ENCODE data around the gene NFKBIL1.

Gene NFKBIL1

GRCh38 chr6:31575952-31576685, 28.7 kb downstream of the NFKBIL1 start:
- Mint-ChIP-seq H3K27ac (peak overlapping the region; percentile 92 to 98), H3K4me3 (peak overlapping the region; percentile 82 to 99), H3K36me3 (ENCODE audit: insufficient read depth) (peaks cover 73% of the 10 kb centered on the region), H3K4me1 (ENCODE audit: low read depth in 2 of 2) (peaks cover 75 to 91% of the 10 kb centered on the region in 2 donors), H3K9me3 (no peaks in the 10 kb centered on the region), H3K27me3 (no peaks in the 10 kb centered on the region)
- ATAC-seq (replicated peaks): no peak
- no peak for DNase-seq

DNA sequence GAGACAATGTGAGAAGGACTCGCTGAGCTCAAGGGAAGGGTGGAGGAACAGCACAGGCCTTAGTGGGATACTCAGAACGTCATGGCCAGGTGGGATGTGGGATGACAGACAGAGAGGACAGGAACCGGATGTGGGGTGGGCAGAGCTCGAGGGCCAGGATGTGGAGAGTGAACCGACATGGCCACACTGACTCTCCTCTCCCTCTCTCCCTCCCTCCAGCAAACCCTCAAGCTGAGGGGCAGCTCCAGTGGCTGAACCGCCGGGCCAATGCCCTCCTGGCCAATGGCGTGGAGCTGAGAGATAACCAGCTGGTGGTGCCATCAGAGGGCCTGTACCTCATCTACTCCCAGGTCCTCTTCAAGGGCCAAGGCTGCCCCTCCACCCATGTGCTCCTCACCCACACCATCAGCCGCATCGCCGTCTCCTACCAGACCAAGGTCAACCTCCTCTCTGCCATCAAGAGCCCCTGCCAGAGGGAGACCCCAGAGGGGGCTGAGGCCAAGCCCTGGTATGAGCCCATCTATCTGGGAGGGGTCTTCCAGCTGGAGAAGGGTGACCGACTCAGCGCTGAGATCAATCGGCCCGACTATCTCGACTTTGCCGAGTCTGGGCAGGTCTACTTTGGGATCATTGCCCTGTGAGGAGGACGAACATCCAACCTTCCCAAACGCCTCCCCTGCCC, 29.6 kb downstream of the NFKBIL1 start:
- Mint-ChIP-seq H3K4me3 (peak overlapping the region; percentile 82 to 99), H3K4me1 (ENCODE audit: low read depth in 2 of 2) (peaks cover 78 to 91% of the 10 kb centered on the region in 2 donors), H3K27ac (peak overlapping the region; percentile 92 to 98), H3K36me3 (ENCODE audit: insufficient read depth) (peaks cover 77% of the 10 kb centered on the region), H3K27me3 (no peaks in the 10 kb centered on the region), H3K9me3 (no peaks in the 10 kb centered on the region)
- ATAC-seq (replicated peaks) (peak; percentile 15), DNase-seq (peak in 2 of 3 experiments; percentile 35 to 44)

GRCh38 chr6:31577579-31577966, 30.2 kb downstream of the NFKBIL1 start:
- H3K36me3 Mint-ChIP-seq (ENCODE audit: insufficient read depth): peaks cover 72% of the 10 kb centered on the region
- no peaks in the 10 kb centered on the region for H3K27me3 Mint-ChIP-seq
- no peak for DNase-seq
- H3K4me1 Mint-ChIP-seq (ENCODE audit: low read depth in 2 of 2): peaks cover 80 to 92% of the 10 kb centered on the region in 2 donors
- peak overlapping the region; percentile 92 to 98 for H3K27ac Mint-ChIP-seq
- H3K4me3 Mint-ChIP-seq: peak overlapping the region; percentile 82 to 99
- no peaks in the 10 kb centered on the region for H3K9me3 Mint-ChIP-seq
- ATAC-seq (replicated peaks): no peak

GRCh38 chr6:31578184-31579118, 31.0 kb downstream of the NFKBIL1 start:
- Mint-ChIP-seq H3K36me3 (ENCODE audit: insufficient read depth) (peaks cover 67% of the 10 kb centered on the region), H3K9me3 (no peaks in the 10 kb centered on the region), H3K4me3 (peak overlapping the region; percentile 82 to 99), H3K4me1 (ENCODE audit: low read depth in 2 of 2) (peaks cover 79 to 90% of the 10 kb centered on the region in 2 donors), H3K27ac (peak overlapping the region; percentile 98 to 99), H3K27me3 (no peaks in the 10 kb centered on the region)
- no peak for DNase-seq
- no peak for ATAC-seq (replicated peaks)

DNA sequence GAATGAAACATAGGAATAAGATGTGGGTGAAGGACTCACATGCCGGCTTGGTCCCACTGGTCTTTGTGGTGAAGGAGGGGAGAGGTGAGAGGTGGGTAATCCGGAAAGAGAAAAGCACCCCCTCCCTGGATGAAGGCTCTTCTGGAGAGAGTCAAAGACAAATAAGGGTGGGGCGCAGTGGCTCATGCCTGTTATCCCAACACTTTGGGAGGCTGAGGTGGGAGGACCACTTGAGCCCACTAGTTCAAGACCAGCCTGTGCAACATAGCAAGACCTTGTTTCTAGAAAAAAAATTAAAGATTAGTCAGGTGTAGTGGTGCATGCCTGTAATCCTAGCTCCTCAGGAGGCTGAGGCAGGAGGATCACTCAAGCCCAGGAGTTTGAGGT, 31.7 kb downstream of the NFKBIL1 start:
- ATAC-seq (replicated peaks) (no peak), DNase-seq (no peak)
- Mint-ChIP-seq H3K4me1 (ENCODE audit: low read depth in 2 of 2) (peaks cover 72 to 83% of the 10 kb centered on the region in 2 donors), H3K27ac (peak overlapping the region; percentile 98 to 99), H3K36me3 (ENCODE audit: insufficient read depth) (peaks cover 62% of the 10 kb centered on the region), H3K4me3 (peak overlapping the region; percentile 82 to 99), H3K9me3 (no peaks in the 10 kb centered on the region), H3K27me3 (no peaks in the 10 kb centered on the region)

GRCh38 chr6:31579546-31580437, 32.4 kb downstream of the NFKBIL1 start:
- ATAC-seq (replicated peaks) (no peak), DNase-seq (no peak)
- H3K4me1 Mint-ChIP-seq (ENCODE audit: low read depth in 2 of 2): peaks cover 69 to 76% of the 10 kb centered on the region in 2 donors
- H3K9me3 Mint-ChIP-seq: no peaks in the 10 kb centered on the region
- peaks cover 59% of the 10 kb centered on the region for H3K36me3 Mint-ChIP-seq (ENCODE audit: insufficient read depth)
- H3K27me3 Mint-ChIP-seq: no peaks in the 10 kb centered on the region
- H3K27ac Mint-ChIP-seq: peak overlapping the region; percentile 98 to 99
- H3K4me3 Mint-ChIP-seq: peak overlapping the region; percentile 82 to 99

- DNase-seq (no peak), ATAC-seq (replicated peaks) (no peak)
- Mint-ChIP-seq H3K27ac (peak overlapping the region; percentile 98 to 99), H3K4me1 (ENCODE audit: low read depth in 2 of 2) (peaks cover 65 to 73% of the 10 kb centered on the region in 2 donors), H3K36me3 (ENCODE audit: insufficient read depth) (peaks cover 53% of the 10 kb centered on the region), H3K27me3 (no peaks in the 10 kb centered on the region), H3K4me3 (peak overlapping the region; percentile 82 to 99), H3K9me3 (no peaks in the 10 kb centered on the region)
Observed at GRCh38 chr6:31580438-31580740, 33.0 kb downstream of the NFKBIL1 start.

DNA sequence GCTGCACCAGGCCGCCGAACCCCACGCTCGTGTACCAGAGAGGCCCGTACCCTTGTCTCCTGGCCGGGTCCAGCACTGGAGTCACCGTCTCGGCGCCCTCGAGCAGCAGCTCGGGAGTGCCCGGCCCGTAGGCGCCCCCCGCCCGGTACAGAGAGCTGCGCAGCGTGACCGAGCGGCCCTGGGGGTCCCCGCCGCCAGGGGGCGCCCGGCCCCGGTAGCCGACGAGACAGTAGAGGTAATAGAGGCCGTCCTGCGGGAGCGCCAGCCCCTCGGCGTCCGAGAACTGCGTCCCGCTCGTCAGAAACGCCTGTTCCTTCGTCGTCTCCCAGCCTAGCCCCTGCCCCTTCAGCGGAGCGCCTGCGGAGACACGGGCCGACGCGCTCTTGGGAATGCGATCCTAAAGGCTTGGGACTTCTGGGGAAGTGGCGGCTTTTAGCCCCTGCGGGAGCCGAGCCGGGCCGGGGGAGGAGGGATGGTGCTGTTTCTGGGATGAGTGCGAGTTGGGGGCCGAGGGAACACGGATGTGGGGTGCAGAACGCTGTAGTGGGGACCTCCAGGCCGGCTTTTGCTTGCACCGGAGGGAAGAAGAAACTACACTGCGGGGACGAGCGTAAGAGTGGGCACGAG, 33.5 kb downstream of the NFKBIL1 start:
- peak; percentile 85 to 91 (median 86) for DNase-seq
- no peaks in the 10 kb centered on the region for H3K27me3 Mint-ChIP-seq
- H3K4me1 Mint-ChIP-seq (ENCODE audit: low read depth in 2 of 2): peaks cover 65 to 73% of the 10 kb centered on the region in 2 donors
- peak overlapping the region; percentile 98 to 99 for H3K27ac Mint-ChIP-seq
- H3K9me3 Mint-ChIP-seq: no peaks in the 10 kb centered on the region
- ATAC-seq (replicated peaks): peak; percentile 78
- peak overlapping the region; percentile 82 to 99 for H3K4me3 Mint-ChIP-seq
- H3K36me3 Mint-ChIP-seq (ENCODE audit: insufficient read depth): peaks cover 49% of the 10 kb centered on the region

DNA sequence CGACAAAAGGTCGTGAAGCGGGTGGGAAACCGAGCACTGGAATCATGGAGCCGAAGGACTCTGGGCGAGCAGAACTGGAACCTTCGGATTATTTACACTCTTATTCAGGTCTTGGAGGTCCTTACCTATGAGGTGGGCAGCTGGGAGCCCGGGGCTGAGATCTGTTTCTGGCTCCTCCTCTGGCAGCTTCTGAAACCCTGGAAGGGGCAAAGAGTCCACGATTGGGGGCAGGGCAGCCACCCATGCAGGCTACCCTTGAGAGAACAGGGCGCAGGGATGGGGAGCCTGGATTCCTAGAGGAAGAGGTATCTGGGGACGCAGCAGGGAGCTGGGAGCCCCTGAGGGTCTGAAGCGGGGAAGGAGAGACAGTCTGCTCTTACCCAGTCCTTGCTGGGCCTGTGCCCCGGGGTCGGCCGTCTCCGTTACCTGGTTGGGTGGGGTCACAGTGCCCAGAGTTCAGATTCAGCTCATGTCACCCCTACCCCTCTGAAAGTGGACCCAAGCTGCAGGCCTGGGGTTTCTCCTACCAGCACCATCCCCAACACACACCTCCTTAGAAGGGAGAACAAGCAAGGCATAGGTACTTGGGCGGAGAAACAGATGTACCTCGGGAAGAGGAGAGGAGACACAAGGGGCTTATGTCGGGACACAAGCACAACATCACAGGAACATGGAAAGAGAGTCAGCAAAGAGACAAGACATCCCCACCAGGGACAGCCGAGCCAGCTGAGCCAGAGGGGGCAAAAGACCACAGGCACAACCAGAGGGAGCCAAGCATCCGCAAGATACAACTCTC, 34.2 kb downstream of the NFKBIL1 start:
- Mint-ChIP-seq H3K27me3 (no peaks in the 10 kb centered on the region), H3K4me3 (peak overlapping the region; percentile 82 to 99), H3K4me1 (ENCODE audit: low read depth in 2 of 2) (peaks cover 69 to 73% of the 10 kb centered on the region in 2 donors), H3K9me3 (no peaks in the 10 kb centered on the region), H3K27ac (peak overlapping the region; percentile 98 to 99), H3K36me3 (ENCODE audit: insufficient read depth) (peaks cover 45% of the 10 kb centered on the region)
- DNase-seq: no peak
- no peak for ATAC-seq (replicated peaks)

- H3K36me3 Mint-ChIP-seq (ENCODE audit: insufficient read depth): peaks cover 40% of the 10 kb centered on the region
- no peaks in the 10 kb centered on the region for H3K9me3 Mint-ChIP-seq
- ATAC-seq (replicated peaks): peak; percentile 35
- no peak for DNase-seq
- no peaks in the 10 kb centered on the region for H3K27me3 Mint-ChIP-seq
- peak within 1 kb of the TSS; percentile 82 to 99 for H3K4me3 Mint-ChIP-seq
- H3K27ac Mint-ChIP-seq: peak within 1 kb of the TSS; percentile 98 to 99
- peaks cover 69 to 73% of the 10 kb centered on the region in 2 donors for H3K4me1 Mint-ChIP-seq (ENCODE audit: low read depth in 2 of 2)
Observed at GRCh38 chr6:31582230-31582643, 34.8 kb downstream of the NFKBIL1 start, which contains the start of gene LTB. Gene LTB (minus strand): TSS chr6:31582424. CDS start chr6:31582417, 7 bp downstream.

DNA sequence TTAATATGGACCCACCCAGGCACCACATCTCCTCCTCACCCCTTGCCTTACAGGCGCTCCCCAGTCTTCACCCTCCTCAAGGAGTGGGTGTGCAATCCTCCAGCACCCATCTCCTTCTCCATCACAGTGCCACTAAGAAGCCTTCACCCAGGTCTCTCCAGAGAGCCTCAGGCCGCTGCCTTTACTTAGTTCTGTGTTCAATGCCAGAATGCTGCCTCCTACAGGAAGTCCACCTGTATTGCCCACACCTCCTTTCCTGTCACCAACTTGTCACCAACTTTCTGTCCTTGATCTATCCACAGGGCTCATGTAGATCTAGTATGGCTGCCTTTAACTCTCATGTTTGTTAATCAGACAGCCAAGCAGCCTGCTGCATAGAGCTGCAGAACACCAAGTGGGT, 38.1 kb downstream of the NFKBIL1 start:
- peak overlapping the region; percentile 72 to 77 for H3K4me3 Mint-ChIP-seq
- DNase-seq (no peak), ATAC-seq (replicated peaks) (peak; percentile 9)
- H3K36me3 Mint-ChIP-seq (ENCODE audit: insufficient read depth): peaks cover 34% of the 10 kb centered on the region
- no peaks in the 10 kb centered on the region for H3K9me3 Mint-ChIP-seq
- H3K4me1 Mint-ChIP-seq (ENCODE audit: low read depth in 2 of 2): peaks cover 70 to 74% of the 10 kb centered on the region in 2 donors
- H3K27me3 Mint-ChIP-seq: no peaks in the 10 kb centered on the region
- H3K27ac Mint-ChIP-seq: peak overlapping the region; percentile 88 to 95

All from effector memory CD8-positive, alpha-beta T cell (primary cell).